D721Med (cell line): ENCODE data around the gene GRIA1.

ENCODE experiments used
- DNase-seq: peaks from one replicate; pipeline ENCODE4 v3.0.0; 2011; ENCODE audit warnings: low spot score; ENCODE audit not compliant: insufficient read length
- FAIRE-seq: peaks from 2 replicates; lab custom pipeline; 2011; peaks lifted over from hg19 to GRCh38; lab: Jason Lieb, UNC
- CTCF ChIP-seq: IDR thresholded peaks from 2 replicates; pipeline ENCODE4 v1.5.1; 2012; ENCODE audit warnings: mild to moderate bottlenecking, control low read depth; ENCODE audit not compliant: insufficient read depth; ENCODE audit errors: missing control alignments

GRIA1 gene

GRCh38 chr5:153777681-153778581, 287.5 kb downstream of the GRIA1 start:
- FAIRE-seq (no peak), DNase-seq (no peak)
- no peak for TF ChIP-seq CTCF

- no peak for DNase-seq
- TF ChIP-seq CTCF = no peak
- no peak for FAIRE-seq
Measured at GRCh38 chr5:153779836-153780235, 289.4 kb downstream of the GRIA1 start.

GRCh38 chr5:153780876-153781705, 290.6 kb downstream of the GRIA1 start:
- TF ChIP-seq CTCF = no peak
- FAIRE-seq (no peak), DNase-seq (no peak)

- no peak for FAIRE-seq
- no peak for DNase-seq
- no peak for TF ChIP-seq CTCF
Measured at GRCh38 chr5:153782589-153783361, 292.3 kb downstream of the GRIA1 start.

GRCh38 chr5:153783362-153783658, 292.8 kb downstream of the GRIA1 start:
- FAIRE-seq (no peak), DNase-seq (no peak)
- TF ChIP-seq CTCF = no peak

GRCh38 chr5:153784277-153784676, 293.8 kb downstream of the GRIA1 start:
- FAIRE-seq = no peak
- TF ChIP-seq CTCF = no peak

More at GRCh38 chr5:153784277-153784676, 293.8 kb downstream of the GRIA1 start:
- no peak for DNase-seq
